Loucy (cell line): ENCODE measurements around the gene MEF2B.
A peak's percentile ranks its signal among the peaks of the same experiment; 100 is the strongest.

Experiments used
- H2AFZ ChIP-seq: fragments of 200-600 bp; sonication (generic); 2 replicates; pipeline ENCODE4 v1.6.0; 2016; ENCODE audit warnings: antibody characterized with exemption, mild to moderate bottlenecking, low read length, moderate library complexity
- H3F3A ChIP-seq: fragments of 200-600 bp; 2 replicates; pipeline ENCODE4 v1.6.0; 2016; ENCODE audit warnings: antibody characterized with exemption, low read depth, mild to moderate bottlenecking
- H3K27me3 ChIP-seq: fragments of 200-600 bp; sonication (generic); 2 replicates; pipeline ENCODE4 v1.6.1; 2014; ENCODE audit warnings: low read length, mild to moderate bottlenecking; ENCODE audit not compliant: insufficient read depth, poor library complexity, severe bottlenecking
- H3K36me3 ChIP-seq: fragments of 200-600 bp; sonication (generic); 2 replicates; pipeline ENCODE4 v1.6.1; 2016; ENCODE audit warnings: low read length; ENCODE audit not compliant: insufficient read depth
- H3K4me1 ChIP-seq: fragments of 200-600 bp; sonication (generic); 2 replicates; pipeline ENCODE4 v1.5.1; 2014; ENCODE audit warnings: low read length, mild to moderate bottlenecking; ENCODE audit not compliant: insufficient read depth, poor library complexity, severe bottlenecking
- H3K4me2 ChIP-seq: fragments of 200-600 bp; sonication (generic); 2 replicates; pipeline ENCODE4 v1.6.0; 2014; ENCODE audit warnings: antibody characterized with exemption, low read length, low read depth, mild to moderate bottlenecking; ENCODE audit not compliant: poor library complexity, severe bottlenecking
- H3K4me3 ChIP-seq: fragments of 200-600 bp; sonication (generic); 2 replicates; pipeline ENCODE4 v1.5.1; 2014; ENCODE audit warnings: low read length, mild to moderate bottlenecking, mixed read lengths; ENCODE audit not compliant: poor library complexity, severe bottlenecking
- H3K79me2 ChIP-seq: fragments of 200-600 bp; sonication (generic); 2 replicates; pipeline ENCODE4 v1.6.1; 2014; ENCODE audit warnings: low read length; ENCODE audit not compliant: insufficient read depth
- H3K9ac ChIP-seq: fragments of 200-600 bp; sonication (generic); 2 replicates; pipeline ENCODE4 v1.6.0; 2014; ENCODE audit warnings: mild to moderate bottlenecking, low read depth, low read length, moderate library complexity; ENCODE audit not compliant: poor library complexity, severe bottlenecking
- H3K9me2 ChIP-seq: fragments of 200-600 bp; sonication (generic); replicated peaks from 2 replicates; pipeline ENCODE4 v1.6.1; 2016; ENCODE audit warnings: low read depth, low read length, mixed read lengths
- H3K9me3 ChIP-seq: fragments of 200-600 bp; sonication (generic); 2 replicates; pipeline ENCODE4 v1.6.1; 2014; ENCODE audit warnings: mild to moderate bottlenecking, antibody characterized with exemption, low read length, low read depth; ENCODE audit not compliant: insufficient read depth
- H4K20me1 ChIP-seq: fragments of 200-600 bp; sonication (generic); 2 replicates; pipeline ENCODE4 v1.6.0; 2014; ENCODE audit warnings: antibody characterized with exemption, low read length, mild to moderate bottlenecking; ENCODE audit not compliant: insufficient read depth, poor library complexity, severe bottlenecking
- CTCF ChIP-seq: fragments of 200-600 bp; sonication (generic); conservative IDR thresholded peaks from 2 replicates; pipeline ENCODE4 v1.5.1; 2014; ENCODE audit warnings: mild to moderate bottlenecking, antibody characterized with exemption, low read length
- EZH2phosphoT487 ChIP-seq: fragments of 200-600 bp; IDR thresholded peaks from 2 replicates; pipeline ENCODE4 v1.6.1; 2018; ENCODE audit warnings: antibody characterized with exemption, mild to moderate bottlenecking, moderate library complexity, borderline replicate concordance

The MEF2B gene

GRCh38 chr19:19140476-19140875 lies 29.6 kb downstream of the MEF2B start:
- no peak for TF ChIP-seq EZH2phosphoT487
- TF ChIP-seq CTCF = no peak
- Histone ChIP-seq H3K4me2 (no peak overlapping the region), H3K36me3 (no peaks in the 10 kb centered on the region), H3F3A (no peaks in the 10 kb centered on the region), H3K79me2 (peaks cover 12% of the 10 kb centered on the region), H3K9me3 (no peaks in the 10 kb centered on the region), H4K20me1 (no peaks in the 10 kb centered on the region), H3K4me3 (no peak overlapping the region), H3K9ac (no peak overlapping the region), H3K9me2 (no peaks in the 10 kb centered on the region), H2AFZ (no peak overlapping the region), H3K27me3 (no peaks in the 10 kb centered on the region), H3K4me1 (peaks cover 12% of the 10 kb centered on the region)

GRCh38 chr19:19139876-19140229 lies 30.2 kb downstream of the MEF2B start:
- TF ChIP-seq EZH2phosphoT487 (no peak), CTCF (no peak)
- no peak overlapping the region for H3K4me2 ChIP-seq

GRCh38 chr19:19138109-19138981 lies 31.7 kb downstream of the MEF2B start, which contains the start of gene TMEM161A:
Gene TMEM161A (minus strand): TSS chr19:19138478. CDS start chr19:19138428, 50 bp downstream.
- TF ChIP-seq CTCF (no peak), EZH2phosphoT487 (no peak)
- Histone ChIP-seq H3K4me3 (peak within 1 kb of the TSS; percentile 96), H3K9me3 (no peaks in the 10 kb centered on the region), H2AFZ (peak within 1 kb of the TSS; percentile 98), H3K79me2 (peaks cover 12% of the 10 kb centered on the region), H3K9ac (peak within 1 kb of the TSS; percentile 95), H3K9me2 (no peaks in the 10 kb centered on the region), H3K36me3 (no peaks in the 10 kb centered on the region), H4K20me1 (no peaks in the 10 kb centered on the region), H3K4me2 (peak within 1 kb of the TSS; percentile 99), H3K4me1 (peaks cover 19% of the 10 kb centered on the region), H3F3A (no peaks in the 10 kb centered on the region), H3K27me3 (no peaks in the 10 kb centered on the region)

More at GRCh38 chr19:19139876-19140229, 30.2 kb downstream of the MEF2B start:
- H3K36me3 ChIP-seq = no peaks in the 10 kb centered on the region
- no peak overlapping the region for H2AFZ ChIP-seq
- no peaks in the 10 kb centered on the region for H3K9me3 ChIP-seq
- peaks cover 12% of the 10 kb centered on the region for H3K79me2 ChIP-seq
- no peak overlapping the region for H3K9ac ChIP-seq
- H4K20me1 ChIP-seq = no peaks in the 10 kb centered on the region
- no peaks in the 10 kb centered on the region for H3K27me3 ChIP-seq
- no peaks in the 10 kb centered on the region for H3F3A ChIP-seq
- H3K4me1 ChIP-seq = peaks cover 16% of the 10 kb centered on the region
- H3K4me3 ChIP-seq = no peak overlapping the region
- no peaks in the 10 kb centered on the region for H3K9me2 ChIP-seq
